ENCODE data around the gene NTMT1. TPM values are rescaled to one million over a fixed set of nuclear protein-coding genes. Genes with fewer than 3 reads are reported as not detected.
A peak's percentile ranks its signal among the peaks of the same experiment; 100 is the strongest.

NTMT1 gene
- total and polyA plus RNA-seq, 9 of the 15 experiments (the other 6 are each of a cell fraction or from before 2014, with no cell fraction given), result 42.1 to 116 (median 74.7) TPM

DNA sequence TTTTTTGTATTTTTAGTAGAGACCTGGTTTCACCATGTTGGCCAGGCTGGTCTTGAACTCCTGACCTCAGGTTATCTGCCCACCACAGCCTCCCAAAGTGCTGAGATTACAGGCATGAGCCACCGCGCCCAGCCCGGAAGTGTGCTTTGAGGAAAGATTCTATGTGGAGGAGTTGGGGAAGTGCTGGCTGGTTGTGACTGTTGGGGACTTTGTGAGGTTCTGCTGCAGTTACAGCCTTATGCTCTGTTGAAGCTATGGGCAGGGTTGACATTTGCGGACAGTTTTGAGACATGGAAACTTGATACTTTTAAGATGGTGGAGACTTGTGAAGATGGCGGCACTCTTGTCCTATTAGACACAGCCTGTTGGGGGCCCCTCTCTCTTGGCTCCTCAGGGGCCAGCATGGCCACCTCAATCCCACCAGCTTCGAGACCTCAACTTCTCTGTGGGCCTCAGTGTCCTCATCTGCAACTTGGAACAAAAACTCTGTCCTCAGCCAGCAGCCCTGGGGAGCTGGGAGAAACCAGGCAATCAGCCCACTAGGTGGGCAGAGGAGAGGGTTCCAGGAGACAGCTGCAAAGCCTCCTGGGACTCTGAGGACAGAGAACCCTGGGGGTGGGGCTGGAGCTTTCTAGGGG lies 29.9 kb upstream of the NTMT1 start (continued):
- TF ChIP-seq ZFPM2 (CRISPR knock-in tag; IDR thresholded peaks at IDR 0.05) (no peak), CBFA2T3 (IDR thresholded peaks at IDR 0.05) (peak; percentile 98), ZNF134 (CRISPR knock-in tag; conservative IDR thresholded peaks at IDR 0.05) (peak; percentile 59; the same call in 1 of the 2 replicates), HMGN3 (IDR thresholded peaks at IDR 0.05; ENCODE audit: borderline replicate concordance, extremely low read depth, insufficient read length, low read depth, low read length) (no peak), SREBF2 (CRISPR knock-in tag; IDR thresholded peaks at IDR 0.05) (no peak), CHD4 (IDR thresholded peaks at IDR 0.05; ENCODE audit: insufficient read depth, insufficient replicate concordance, low read depth, low read length, poor library complexity, severe bottlenecking) (no peak), DPF2 (IDR thresholded peaks at IDR 0.05) (peak; percentile 96), RBFOX2 (IDR thresholded peaks at IDR 0.05; ENCODE audit: low read depth, low read length) (no peak), CBX5 (IDR thresholded peaks at IDR 0.05; ENCODE audit: borderline replicate concordance, low read depth) (no peak), ARHGAP35 (IDR thresholded peaks at IDR 0.05; ENCODE audit: partially characterized antibody) (no peak), MEIS2 (IDR thresholded peaks at IDR 0.05; ENCODE audit: partially characterized antibody) (no peak), PML (IDR thresholded peaks at IDR 0.05; ENCODE audit: low read length) (no peak), RUNX1 (IDR thresholded peaks at IDR 0.05; ENCODE audit: low read depth) (no peak), BACH1 (tag; IDR thresholded peaks at IDR 0.05) (peak; percentile 89), ZBTB17 (CRISPR knock-in tag; IDR thresholded peaks at IDR 0.05) (peak; percentile 88), ZFP30 (CRISPR knock-in tag; IDR thresholded peaks at IDR 0.05; ENCODE audit: borderline replicate concordance) (no peak), HLTF (IDR thresholded peaks at IDR 0.05) (peak; percentile 80; the same call in 1 of the 2 replicates), ZNF766 (CRISPR knock-in tag; conservative IDR thresholded peaks at IDR 0.05) (peak; percentile 95), MECOM (CRISPR knock-in tag; IDR thresholded peaks at IDR 0.05) (0 out of 2 replicates have a peak, but pooled peaks have one; percentile 40), KDM2B (CRISPR knock-in tag; IDR thresholded peaks at IDR 0.05) (no peak)
- TF ChIP-seq, protein P1, sequence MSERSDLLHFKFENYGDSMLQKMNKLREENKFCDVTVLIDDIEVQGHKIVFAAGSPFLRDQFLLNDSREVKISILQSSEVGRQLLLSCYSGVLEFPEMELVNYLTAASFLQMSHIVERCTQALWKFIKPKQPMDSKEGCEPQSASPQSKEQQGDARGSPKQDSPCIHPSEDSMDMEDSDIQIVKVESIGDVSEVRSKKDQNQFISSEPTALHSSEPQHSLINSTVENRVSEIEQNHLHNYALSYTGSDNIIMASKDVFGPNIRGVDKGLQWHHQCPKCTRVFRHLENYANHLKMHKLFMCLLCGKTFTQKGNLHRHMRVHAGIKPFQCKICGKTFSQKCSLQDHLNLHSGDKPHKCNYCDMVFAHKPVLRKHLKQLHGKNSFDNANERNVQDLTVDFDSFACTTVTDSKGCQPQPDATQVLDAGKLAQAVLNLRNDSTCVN (CRISPR knock-in tag; IDR thresholded peaks at IDR 0.05), result no peak
- TF ChIP-seq, protein P2, sequence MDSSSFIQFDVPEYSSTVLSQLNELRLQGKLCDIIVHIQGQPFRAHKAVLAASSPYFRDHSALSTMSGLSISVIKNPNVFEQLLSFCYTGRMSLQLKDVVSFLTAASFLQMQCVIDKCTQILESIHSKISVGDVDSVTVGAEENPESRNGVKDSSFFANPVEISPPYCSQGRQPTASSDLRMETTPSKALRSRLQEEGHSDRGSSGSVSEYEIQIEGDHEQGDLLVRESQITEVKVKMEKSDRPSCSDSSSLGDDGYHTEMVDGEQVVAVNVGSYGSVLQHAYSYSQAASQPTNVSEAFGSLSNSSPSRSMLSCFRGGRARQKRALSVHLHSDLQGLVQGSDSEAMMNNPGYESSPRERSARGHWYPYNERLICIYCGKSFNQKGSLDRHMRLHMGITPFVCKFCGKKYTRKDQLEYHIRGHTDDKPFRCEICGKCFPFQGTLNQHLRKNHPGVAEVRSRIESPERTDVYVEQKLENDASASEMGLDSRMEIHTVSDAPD (CRISPR knock-in tag; IDR thresholded peaks at IDR 0.05), result peak; percentile 56; the same call in 1 of the 2 replicates
- TF ChIP-seq, protein P3, sequence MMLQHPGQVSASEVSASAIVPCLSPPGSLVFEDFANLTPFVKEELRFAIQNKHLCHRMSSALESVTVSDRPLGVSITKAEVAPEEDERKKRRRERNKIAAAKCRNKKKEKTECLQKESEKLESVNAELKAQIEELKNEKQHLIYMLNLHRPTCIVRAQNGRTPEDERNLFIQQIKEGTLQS (IDR thresholded peaks at IDR 0.05), result 0 out of 2 replicates have a peak, but pooled peaks have one; percentile 33
- TF ChIP-seq, protein P3 (CRISPR knock-in tag; conservative IDR thresholded peaks at IDR 0.05), result no peak
- TF ChIP-seq, protein P4, sequence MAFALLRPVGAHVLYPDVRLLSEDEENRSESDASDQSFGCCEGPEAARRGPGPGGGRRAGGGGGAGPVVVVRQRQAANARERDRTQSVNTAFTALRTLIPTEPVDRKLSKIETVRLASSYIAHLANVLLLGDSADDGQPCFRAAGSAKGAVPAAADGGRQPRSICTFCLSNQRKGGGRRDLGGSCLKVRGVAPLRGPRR (CRISPR knock-in tag; IDR thresholded peaks at IDR 0.05), result 0 out of 2 replicates have a peak, but pooled peaks have one; percentile 76
- TF ChIP-seq, protein P5, sequence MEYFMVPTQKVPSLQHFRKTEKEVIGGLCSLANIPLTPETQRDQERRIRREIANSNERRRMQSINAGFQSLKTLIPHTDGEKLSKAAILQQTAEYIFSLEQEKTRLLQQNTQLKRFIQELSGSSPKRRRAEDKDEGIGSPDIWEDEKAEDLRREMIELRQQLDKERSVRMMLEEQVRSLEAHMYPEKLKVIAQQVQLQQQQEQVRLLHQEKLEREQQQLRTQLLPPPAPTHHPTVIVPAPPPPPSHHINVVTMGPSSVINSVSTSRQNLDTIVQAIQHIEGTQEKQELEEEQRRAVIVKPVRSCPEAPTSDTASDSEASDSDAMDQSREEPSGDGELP (CRISPR knock-in tag; IDR thresholded peaks at IDR 0.05; ENCODE audit: borderline replicate concordance), result peak; percentile 46; the same call in 1 of the 2 replicates

All from K562 (cell line).